Stimulated activated CD8-positive, alpha-beta memory T cell treated with anti-CD3 and anti-CD28 coated beads, Interleukin-2, amount 100 ng/mL, for 1 hour (primary cell): Measurements from ENCODE around the gene G6PC2.

Experiments used
- DNase-seq, 2 donors: peaks; one replicate each; pipeline ENCODE4 v3.0.0-alpha.2; 2020; ENCODE audit warnings: low read depth in 2 of 2

Gene G6PC2

GRCh38 chr2:168948621-168949212 is 47.6 kb downstream of the G6PC2 start:
- DNase-seq = no peak

DNA sequence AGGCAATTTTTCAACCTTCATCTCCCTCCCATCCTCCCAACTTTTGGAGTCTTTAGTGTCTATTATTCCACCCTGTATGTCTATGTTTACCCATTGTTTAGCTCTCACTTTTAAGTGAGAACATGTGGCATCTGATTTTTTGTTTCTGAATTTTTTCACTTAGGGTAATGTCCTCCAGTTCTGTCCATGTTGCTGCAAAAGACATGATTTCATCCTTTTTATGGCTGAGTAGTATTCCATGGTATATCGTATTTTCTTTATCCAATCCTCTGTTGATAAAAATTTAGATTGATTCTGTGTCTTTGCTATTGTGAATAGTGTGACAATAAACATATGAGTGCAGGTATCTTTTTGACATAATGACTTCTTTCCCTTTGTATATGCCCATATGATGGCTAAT is 48.2 kb downstream of the G6PC2 start:
- no peak for DNase-seq

GRCh38 chr2:168951871-168952270 is 50.8 kb downstream of the G6PC2 start:
- no peak for DNase-seq

- DNase-seq = no peak
Measured at GRCh38 chr2:168952424-168952823, 51.3 kb downstream of the G6PC2 start.

DNA sequence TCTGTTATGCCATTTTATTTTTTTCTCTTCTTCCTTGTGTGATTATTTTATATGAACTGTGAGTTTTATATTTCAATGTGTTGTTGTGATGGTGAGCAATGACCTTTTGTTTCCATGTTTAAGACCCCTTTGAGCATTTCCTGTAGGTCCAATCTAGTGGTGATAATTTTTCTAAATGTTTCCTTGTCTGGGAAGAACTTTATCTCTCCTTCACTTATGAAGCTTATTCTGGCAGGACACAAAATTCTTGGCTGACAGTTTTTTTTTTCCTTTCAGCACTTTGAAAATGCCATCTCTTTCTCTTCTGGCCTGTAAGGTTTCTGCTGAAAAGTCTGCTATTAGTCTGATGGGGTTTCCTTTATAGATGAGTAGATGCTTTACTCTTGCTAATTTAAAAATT is 53.2 kb downstream of the G6PC2 start:
- DNase-seq = no peak

DNA sequence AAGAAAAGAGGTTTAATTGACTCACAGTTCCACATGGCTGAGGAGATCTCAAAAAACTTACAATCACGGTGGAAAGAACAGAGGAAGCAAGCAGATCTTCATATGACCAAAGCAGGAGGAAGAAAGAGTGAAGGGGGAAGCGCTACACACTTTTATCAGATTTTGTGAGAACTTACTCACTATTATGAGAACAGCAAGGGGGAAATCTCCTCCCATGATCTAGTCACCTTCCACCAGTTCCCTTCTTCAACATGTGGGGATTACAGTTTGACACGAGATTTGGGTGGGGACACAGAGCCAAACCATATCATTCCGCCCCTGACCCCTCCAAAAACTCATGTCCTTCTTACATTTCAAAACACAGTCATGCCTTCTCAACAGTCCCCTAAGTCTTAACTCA is 54.2 kb downstream of the G6PC2 start:
- DNase-seq = no peak

- DNase-seq = no peak
Measured at GRCh38 chr2:168956392-168956791, 55.3 kb downstream of the G6PC2 start.
